Loucy (cell line): ENCODE measurements around the gene POPDC2.

Source experiments
- H2AFZ ChIP-seq: fragments of 200-600 bp; sonication (generic); 2 replicates; pipeline ENCODE4 v1.6.0; 2016; ENCODE audit warnings: antibody characterized with exemption, mild to moderate bottlenecking, low read length, moderate library complexity
- H3F3A ChIP-seq: fragments of 200-600 bp; 2 replicates; pipeline ENCODE4 v1.6.0; 2016; ENCODE audit warnings: antibody characterized with exemption, low read depth, mild to moderate bottlenecking
- H3K27me3 ChIP-seq: fragments of 200-600 bp; sonication (generic); 2 replicates; pipeline ENCODE4 v1.6.1; 2014; ENCODE audit warnings: low read length, mild to moderate bottlenecking; ENCODE audit not compliant: insufficient read depth, poor library complexity, severe bottlenecking
- H3K36me3 ChIP-seq: fragments of 200-600 bp; sonication (generic); 2 replicates; pipeline ENCODE4 v1.6.1; 2016; ENCODE audit warnings: low read length; ENCODE audit not compliant: insufficient read depth
- H3K4me1 ChIP-seq: fragments of 200-600 bp; sonication (generic); 2 replicates; pipeline ENCODE4 v1.5.1; 2014; ENCODE audit warnings: low read length, mild to moderate bottlenecking; ENCODE audit not compliant: insufficient read depth, poor library complexity, severe bottlenecking
- H3K4me2 ChIP-seq: fragments of 200-600 bp; sonication (generic); 2 replicates; pipeline ENCODE4 v1.6.0; 2014; ENCODE audit warnings: antibody characterized with exemption, low read length, low read depth, mild to moderate bottlenecking; ENCODE audit not compliant: poor library complexity, severe bottlenecking
- H3K4me3 ChIP-seq: fragments of 200-600 bp; sonication (generic); 2 replicates; pipeline ENCODE4 v1.5.1; 2014; ENCODE audit warnings: low read length, mild to moderate bottlenecking, mixed read lengths; ENCODE audit not compliant: poor library complexity, severe bottlenecking
- H3K79me2 ChIP-seq: fragments of 200-600 bp; sonication (generic); 2 replicates; pipeline ENCODE4 v1.6.1; 2014; ENCODE audit warnings: low read length; ENCODE audit not compliant: insufficient read depth
- H3K9ac ChIP-seq: fragments of 200-600 bp; sonication (generic); 2 replicates; pipeline ENCODE4 v1.6.0; 2014; ENCODE audit warnings: mild to moderate bottlenecking, low read depth, low read length, moderate library complexity; ENCODE audit not compliant: poor library complexity, severe bottlenecking
- H3K9me2 ChIP-seq: fragments of 200-600 bp; sonication (generic); replicated peaks from 2 replicates; pipeline ENCODE4 v1.6.1; 2016; ENCODE audit warnings: low read depth, low read length, mixed read lengths
- H3K9me3 ChIP-seq: fragments of 200-600 bp; sonication (generic); 2 replicates; pipeline ENCODE4 v1.6.1; 2014; ENCODE audit warnings: mild to moderate bottlenecking, antibody characterized with exemption, low read length, low read depth; ENCODE audit not compliant: insufficient read depth
- H4K20me1 ChIP-seq: fragments of 200-600 bp; sonication (generic); 2 replicates; pipeline ENCODE4 v1.6.0; 2014; ENCODE audit warnings: antibody characterized with exemption, low read length, mild to moderate bottlenecking; ENCODE audit not compliant: insufficient read depth, poor library complexity, severe bottlenecking
- EZH2phosphoT487 ChIP-seq: fragments of 200-600 bp; IDR thresholded peaks from 2 replicates; pipeline ENCODE4 v1.6.1; 2018; ENCODE audit warnings: antibody characterized with exemption, mild to moderate bottlenecking, moderate library complexity, borderline replicate concordance
- TF ChIP-seq, protein P1 (sequence below): fragments of 200-600 bp; sonication (generic); conservative IDR thresholded peaks from 2 replicates; pipeline ENCODE4 v1.5.1; 2014; ENCODE audit warnings: mild to moderate bottlenecking, antibody characterized with exemption, low read length

POPDC2 gene

DNA sequence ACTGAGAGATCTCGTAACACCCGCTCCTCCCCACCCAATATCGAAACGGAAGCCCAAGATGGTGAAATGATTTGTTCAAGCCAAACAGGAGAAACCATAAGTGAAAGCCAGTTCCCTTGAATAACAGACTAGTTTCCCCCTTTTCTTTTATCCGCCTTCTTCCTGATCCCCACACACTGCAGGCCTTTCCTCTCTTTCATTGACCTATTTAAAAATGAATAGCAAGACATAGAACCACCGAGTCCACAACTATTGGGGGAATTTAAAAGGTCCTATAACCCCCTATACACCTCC lies 17.2 kb upstream of the POPDC2 start:
- Histone ChIP-seq H3K9me3 (no peaks in the 10 kb centered on the region), H3K79me2 (peaks cover 37% of the 10 kb centered on the region), H3K4me2 (peak overlapping the region; percentile 79), H3K9ac (peak overlapping the region; percentile 86), H3F3A (no peaks in the 10 kb centered on the region), H3K4me1 (peaks cover 34% of the 10 kb centered on the region), H3K27me3 (no peaks in the 10 kb centered on the region), H3K4me3 (peak overlapping the region; percentile 91), H2AFZ (peak overlapping the region; percentile 85), H4K20me1 (peaks cover 8% of the 10 kb centered on the region), H3K36me3 (peaks cover 12% of the 10 kb centered on the region; the same call in 1 of the 2 replicates), H3K9me2 (no peaks in the 10 kb centered on the region)
- TF ChIP-seq EZH2phosphoT487: no peak
- TF ChIP-seq, protein P1, sequence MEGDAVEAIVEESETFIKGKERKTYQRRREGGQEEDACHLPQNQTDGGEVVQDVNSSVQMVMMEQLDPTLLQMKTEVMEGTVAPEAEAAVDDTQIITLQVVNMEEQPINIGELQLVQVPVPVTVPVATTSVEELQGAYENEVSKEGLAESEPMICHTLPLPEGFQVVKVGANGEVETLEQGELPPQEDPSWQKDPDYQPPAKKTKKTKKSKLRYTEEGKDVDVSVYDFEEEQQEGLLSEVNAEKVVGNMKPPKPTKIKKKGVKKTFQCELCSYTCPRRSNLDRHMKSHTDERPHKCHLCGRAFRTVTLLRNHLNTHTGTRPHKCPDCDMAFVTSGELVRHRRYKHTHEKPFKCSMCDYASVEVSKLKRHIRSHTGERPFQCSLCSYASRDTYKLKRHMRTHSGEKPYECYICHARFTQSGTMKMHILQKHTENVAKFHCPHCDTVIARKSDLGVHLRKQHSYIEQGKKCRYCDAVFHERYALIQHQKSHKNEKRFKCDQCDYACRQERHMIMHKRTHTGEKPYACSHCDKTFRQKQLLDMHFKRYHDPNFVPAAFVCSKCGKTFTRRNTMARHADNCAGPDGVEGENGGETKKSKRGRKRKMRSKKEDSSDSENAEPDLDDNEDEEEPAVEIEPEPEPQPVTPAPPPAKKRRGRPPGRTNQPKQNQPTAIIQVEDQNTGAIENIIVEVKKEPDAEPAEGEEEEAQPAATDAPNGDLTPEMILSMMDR: no peak

DNA sequence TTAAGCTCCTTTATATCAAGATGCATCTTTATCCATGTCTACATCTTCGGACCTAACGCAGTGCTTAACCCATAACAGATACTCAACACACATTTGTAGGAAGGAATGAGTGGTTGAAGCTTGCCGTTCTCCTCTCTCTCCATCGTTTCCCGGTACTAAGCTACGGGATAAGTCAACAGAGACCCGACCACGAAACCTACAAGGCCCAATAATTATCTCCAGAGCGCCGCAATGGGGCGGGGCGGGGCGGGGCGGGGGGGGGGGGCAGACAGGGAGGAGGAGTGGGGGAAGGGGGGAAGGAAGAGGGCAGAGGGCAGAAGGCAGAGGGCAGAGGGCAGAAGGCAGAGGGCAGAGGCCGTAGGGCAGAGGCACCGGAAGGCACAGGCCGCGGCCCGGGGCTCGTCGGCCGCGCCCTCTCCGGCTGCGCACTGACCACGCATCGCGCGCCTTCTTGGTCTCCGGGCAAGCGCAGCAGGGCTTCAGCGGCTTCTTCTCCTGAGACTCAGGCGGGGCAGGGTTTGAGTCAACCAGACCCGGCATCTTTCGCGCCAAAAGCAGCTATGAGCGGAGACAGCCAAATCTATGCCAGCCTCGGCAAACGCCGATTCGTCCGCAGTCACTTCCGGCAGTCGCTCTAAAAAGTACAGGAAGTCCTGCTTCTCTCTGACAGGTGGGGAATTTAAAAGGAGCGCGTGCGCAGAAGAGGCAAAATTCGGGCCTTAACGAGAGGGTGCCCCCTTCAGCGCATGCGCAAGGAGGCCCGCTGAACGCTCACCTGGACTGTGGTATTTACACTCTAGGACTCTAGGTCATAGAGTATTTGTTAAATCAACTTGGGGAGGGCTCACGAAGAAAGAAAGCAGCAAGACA lies 16.6 kb upstream of the POPDC2 start, which contains the start of gene COX17:
Gene COX17, minus strand, starts transcription at position 636 of the 870 bp plus-strand sequence. Its CDS starts 96 bp downstream, at position 540.
- Histone ChIP-seq H3F3A (no peaks in the 10 kb centered on the region), H3K4me2 (peak within 1 kb of the TSS; percentile 86), H3K4me1 (peaks cover 38% of the 10 kb centered on the region), H3K9ac (peak within 1 kb of the TSS; percentile 86), H3K9me2 (no peaks in the 10 kb centered on the region), H3K79me2 (peaks cover 37% of the 10 kb centered on the region), H3K4me3 (peak within 1 kb of the TSS; percentile 91), H3K9me3 (no peaks in the 10 kb centered on the region), H3K36me3 (peaks cover 12% of the 10 kb centered on the region; the same call in 1 of the 2 replicates), H3K27me3 (no peaks in the 10 kb centered on the region), H4K20me1 (peaks cover 8% of the 10 kb centered on the region), H2AFZ (peak within 1 kb of the TSS; percentile 85)
- no peak for TF ChIP-seq EZH2phosphoT487
- TF ChIP-seq, protein P1: no peak

DNA sequence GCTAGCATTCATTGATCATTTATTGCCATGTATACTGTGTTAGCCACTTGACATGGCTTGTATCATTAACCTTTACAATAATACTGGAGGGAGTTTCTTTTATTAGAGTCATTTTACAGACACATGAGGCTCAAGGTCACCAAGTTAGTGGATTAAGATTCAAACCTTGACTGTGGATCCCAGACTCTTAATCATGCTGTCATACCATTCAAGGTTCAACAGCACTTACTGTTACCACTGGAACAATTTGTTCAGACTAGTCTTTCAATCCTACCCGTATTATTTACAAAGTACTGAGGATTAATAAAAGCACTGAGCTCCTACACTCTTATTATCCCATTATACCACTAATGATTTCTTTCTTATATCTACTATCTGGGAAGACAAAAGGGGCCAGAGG lies 15.6 kb upstream of the POPDC2 start:
- Histone ChIP-seq H3K9me2 (no peaks in the 10 kb centered on the region), H3K4me2 (peak overlapping the region; percentile 86), H3K79me2 (peaks cover 40% of the 10 kb centered on the region), H3K4me1 (peaks cover 41% of the 10 kb centered on the region), H3K27me3 (no peaks in the 10 kb centered on the region), H3K9me3 (no peaks in the 10 kb centered on the region), H3K9ac (peak overlapping the region; percentile 86), H3F3A (no peaks in the 10 kb centered on the region), H2AFZ (no peak overlapping the region), H4K20me1 (peaks cover 8% of the 10 kb centered on the region), H3K36me3 (peaks cover 20% of the 10 kb centered on the region), H3K4me3 (peak overlapping the region; percentile 91)
- TF ChIP-seq, protein P1: no peak
- TF ChIP-seq EZH2phosphoT487: no peak
